Epithelial cell of umbilical artery (primary cell): ENCODE measurements around the gene CT45A1. TPM values are rescaled to one million over a fixed set of nuclear protein-coding genes. Genes with fewer than 3 reads are reported as not detected.

Experiments
- total RNA-seq: library from RNA; depleted of rRNA; stranded (reverse); fragments of >200 nt; gene quantifications from 2 replicates; pipeline ENCODE4 v1.2.3, GENCODE V29; 2014

Gene CT45A1
- not detected in 2 replicates for total RNA-seq

GRCh38 chrX:135713183-135713689 is at the start of gene CT45A1:
TSS of gene CT45A1 (plus strand) at chrX:135713639. CDS start at chrX:135718941, 5,302 bp downstream.

GRCh38 chrX:135768091-135768490 is 54.7 kb downstream of the CT45A1 start, which contains the start of gene CT45A3:
TSS of gene CT45A3 (minus strand) at chrX:135768191. CDS start at chrX:135764444, 3,747 bp downstream.

Other genes starting within 250 kb of the CT45A1 start
- 2.9 and 6.2 TPM in 2 replicates for gene INTS6L, start 193.0 kb upstream of the CT45A1 start, total RNA-seq
- not detected in 2 replicates for gene CT45A3, start 54.6 kb downstream of the CT45A1 start, total RNA-seq
- gene CT45A5, start 71.9 kb downstream of the CT45A1 start, total RNA-seq: not detected in 2 replicates
- gene CT45A6, start 89.1 kb downstream of the CT45A1 start, total RNA-seq: not detected in 2 replicates
- not detected in 2 replicates for gene CT45A2, start 106.4 kb downstream of the CT45A1 start, total RNA-seq
- gene CT45A7, start 123.6 kb downstream of the CT45A1 start, total RNA-seq: not detected in 2 replicates
- not detected in 2 replicates for gene CT45A8, start 140.9 kb downstream of the CT45A1 start, total RNA-seq
- not detected in 2 replicates for gene CT45A9, start 158.2 kb downstream of the CT45A1 start, total RNA-seq
- not detected in 2 replicates for gene CT45A10, start 179.8 kb downstream of the CT45A1 start, total RNA-seq
- not detected in 2 replicates for gene SAGE1, start 180.1 kb downstream of the CT45A1 start, total RNA-seq